Naive B cell (primary cell): ENCODE measurements around the gene SCP2. TPM values are rescaled to one million over a fixed set of nuclear protein-coding genes. Genes with fewer than 3 reads are reported as not detected.

ENCODE experiments used
- ATAC-seq, 2 donors: fragments of 150-1000 bp; cut with Tn5 transposase; 2 replicates each; pipeline ENCODE4 v1.10.0; 2021; ENCODE audit warnings: low read depth in 2 of 2, mild to moderate bottlenecking in 2 of 2, moderate library complexity in 2 of 2
- DNase-seq: peaks from one replicate; pipeline ENCODE4 v3.0.0; 2022
- H3K27ac Mint-ChIP-seq, 6 donors: one replicate each; pipeline ENCODE4 v1.8.0; 2020 to 2022; ENCODE audit warnings: mild to moderate bottlenecking in 6 of 6, mixed read lengths in 6 of 6, moderate library complexity in 5 of 6, inconsistent platforms in 2 of 6
- H3K27me3 Mint-ChIP-seq, 3 donors: one replicate each; pipeline ENCODE4 v1.8.0; 2021 to 2022; ENCODE audit warnings: mixed read lengths in 3 of 3, mild to moderate bottlenecking in 1 of 3
- H3K36me3 Mint-ChIP-seq, 2 donors: one replicate each; pipeline ENCODE4 v1.8.0; 2020 to 2022; ENCODE audit warnings: mixed read lengths in 2 of 2, inconsistent platforms in 1 of 2, mild to moderate bottlenecking in 1 of 2
- H3K4me1 Mint-ChIP-seq, 3 donors: one replicate each; pipeline ENCODE4 v1.8.0; 2020 to 2022; ENCODE audit warnings: mixed read lengths in 3 of 3, inconsistent platforms in 1 of 3, mild to moderate bottlenecking in 1 of 3, moderate library complexity in 1 of 3
- H3K4me3 Mint-ChIP-seq, 8 donors: one replicate each; pipeline ENCODE4 v1.8.0; 2020 to 2022; ENCODE audit warnings: mild to moderate bottlenecking in 8 of 8, mixed read lengths in 8 of 8, moderate library complexity in 8 of 8, inconsistent platforms in 2 of 8
- H3K9me3 Mint-ChIP-seq, 7 donors: one replicate each; pipeline ENCODE4 v1.8.0; 2020 to 2022; ENCODE audit warnings: mixed read lengths in 7 of 7, mild to moderate bottlenecking in 5 of 7, inconsistent platforms in 2 of 7, moderate library complexity in 1 of 7
- polyA plus RNA-seq, 6 donors: library from polyadenylated mRNA; unstranded; fragments of 300-500 nt; fragmentation: Illumina TruSeq; gene quantifications; one replicate each; pipeline ENCODE4 v1.2.3, GENCODE V29; 2021; ENCODE audit warnings: low read depth in 6 of 6

Gene SCP2
- polyA plus RNA-seq, 6 donors from 2014 or later, result 126 to 206 (median 169) TPM

DNA sequence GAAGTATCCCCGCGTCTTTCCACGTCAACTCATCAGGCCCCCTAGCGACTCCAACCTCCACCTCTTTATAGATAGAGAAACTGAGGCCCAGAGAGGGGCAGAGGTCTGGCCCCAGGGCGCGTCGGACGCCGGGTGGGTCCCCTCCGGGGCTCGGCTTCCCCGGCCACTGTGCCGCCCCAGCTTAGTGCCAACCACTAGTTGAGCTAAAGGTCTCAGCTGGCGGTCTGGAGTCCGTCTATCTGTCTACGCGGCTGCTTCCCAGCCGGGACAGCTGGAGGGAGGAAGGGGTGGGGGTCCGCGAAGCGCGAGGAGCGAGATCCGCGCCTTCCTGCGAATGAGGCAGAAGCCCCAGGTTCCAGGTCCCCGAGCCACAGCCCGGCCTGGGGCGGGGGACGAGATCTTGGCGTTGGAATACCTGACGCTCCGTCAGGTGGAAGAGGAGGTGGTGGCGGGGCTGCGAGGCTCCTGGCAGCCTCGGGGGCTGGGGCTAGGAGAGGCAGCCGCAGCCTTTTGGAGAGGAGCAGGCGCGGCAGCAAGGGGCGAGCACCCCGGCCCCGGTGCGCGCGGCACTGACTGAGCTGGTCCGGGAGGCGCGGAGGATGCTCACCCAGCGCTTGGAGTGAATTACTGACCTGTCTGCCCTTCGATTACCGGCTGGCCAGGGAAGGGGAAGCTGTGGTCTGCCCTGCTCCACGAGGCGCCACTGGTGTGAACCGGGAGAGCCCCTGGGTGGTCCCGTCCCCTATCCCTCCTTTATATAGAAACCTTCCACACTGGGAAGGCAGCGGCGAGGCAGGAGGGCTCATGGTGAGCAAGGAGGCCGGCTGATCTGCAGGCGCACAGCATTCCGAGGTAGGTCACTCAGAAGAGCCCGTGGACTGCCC lies 135.9 kb downstream of the SCP2 start:
- Mint-ChIP-seq H3K27me3 (peaks cover 33 to 67% (median 40%) of the 10 kb centered on the region in 3 donors), H3K4me3 (peak overlapping the region in 3 of 8 donors; percentile 6 to 57 (median 33))

DNA sequence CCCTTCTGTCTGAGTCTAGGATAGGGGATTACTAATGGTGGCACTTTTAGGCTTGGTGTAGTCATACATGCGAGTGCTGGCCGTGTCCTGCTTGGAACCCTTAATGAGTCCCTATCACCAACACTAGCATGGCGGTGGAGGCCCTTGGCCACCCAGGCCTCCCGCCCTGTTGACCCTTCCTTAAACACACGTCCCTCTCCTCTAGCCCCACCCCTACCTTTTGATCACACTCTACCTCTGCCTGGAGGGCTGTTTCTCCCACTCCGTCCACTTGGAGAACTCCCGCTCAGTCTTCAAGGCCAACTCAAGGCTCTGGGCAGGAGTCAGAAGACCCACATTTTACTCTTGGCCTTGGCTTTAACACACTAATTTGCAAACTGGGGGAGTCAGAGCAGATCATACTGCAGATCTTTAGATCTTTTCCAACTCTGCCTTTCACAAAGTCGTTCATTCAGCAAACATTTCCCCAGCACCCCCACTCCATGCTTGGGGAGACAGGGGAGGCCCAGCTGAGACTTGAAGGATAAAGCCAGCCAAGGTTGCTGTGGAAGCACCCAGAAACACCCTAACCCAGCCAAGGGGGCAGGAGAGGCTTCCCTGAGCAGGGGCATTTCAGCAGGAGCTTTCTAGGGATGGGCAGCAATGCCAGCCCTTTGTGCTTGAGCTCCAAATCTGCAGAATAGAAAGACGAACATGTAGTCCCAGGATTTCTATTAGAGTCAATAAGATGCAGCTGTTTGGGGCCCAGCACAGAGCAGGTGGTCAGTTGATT lies 136.9 kb downstream of the SCP2 start:
- Mint-ChIP-seq H3K36me3 (no peaks in the 10 kb centered on the region), H3K27me3 (peaks cover 33 to 67% (median 40%) of the 10 kb centered on the region in 3 donors), H3K4me3 (peak overlapping the region in 1 of 8 donors; percentile 2), H3K27ac (no peak overlapping the region), H3K4me1 (peaks cover 0 to 17% (median 8%) of the 10 kb centered on the region in 3 donors), H3K9me3 (no peaks in the 10 kb centered on the region)
- ATAC-seq (no peak), DNase-seq (no peak)

More for the DNA sequence above, 135.9 kb downstream of the SCP2 start:
- no peaks in the 10 kb centered on the region for H3K36me3 Mint-ChIP-seq
- no peaks in the 10 kb centered on the region for H3K9me3 Mint-ChIP-seq
- H3K4me1 Mint-ChIP-seq, result peaks cover 0 to 17% (median 8%) of the 10 kb centered on the region in 3 donors
- H3K27ac Mint-ChIP-seq, result no peak overlapping the region
- no peak for ATAC-seq
- DNase-seq, result no peak

DNA sequence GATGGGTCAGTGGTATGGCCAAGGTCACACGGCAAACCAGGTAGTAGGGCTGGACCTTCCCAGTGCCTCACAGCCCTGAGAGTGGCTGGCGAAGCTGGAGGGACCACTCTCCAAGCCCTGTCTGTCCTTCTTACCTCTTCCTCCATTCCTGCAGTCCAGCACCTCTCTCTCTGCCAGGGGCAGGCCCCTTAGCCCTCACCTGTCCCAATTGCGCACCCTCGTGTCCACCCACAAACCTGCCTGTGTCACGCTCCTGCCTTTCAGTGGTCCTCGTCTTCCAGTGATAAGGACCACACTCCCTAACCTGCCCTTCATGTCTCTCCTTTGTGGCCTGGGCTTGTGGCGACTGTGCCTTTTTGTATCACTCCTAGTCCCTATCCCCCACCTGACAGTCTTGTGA lies 138.3 kb downstream of the SCP2 start:
- no peak for ATAC-seq
- H3K4me3 Mint-ChIP-seq, result no peak overlapping the region
- no peaks in the 10 kb centered on the region for H3K36me3 Mint-ChIP-seq
- peaks cover 0 to 17% (median 8%) of the 10 kb centered on the region in 3 donors for H3K4me1 Mint-ChIP-seq
- no peak overlapping the region for H3K27ac Mint-ChIP-seq
- no peak for DNase-seq
- H3K27me3 Mint-ChIP-seq, result peaks cover 22 to 60% (median 40%) of the 10 kb centered on the region in 3 donors
- H3K9me3 Mint-ChIP-seq, result no peaks in the 10 kb centered on the region

DNA sequence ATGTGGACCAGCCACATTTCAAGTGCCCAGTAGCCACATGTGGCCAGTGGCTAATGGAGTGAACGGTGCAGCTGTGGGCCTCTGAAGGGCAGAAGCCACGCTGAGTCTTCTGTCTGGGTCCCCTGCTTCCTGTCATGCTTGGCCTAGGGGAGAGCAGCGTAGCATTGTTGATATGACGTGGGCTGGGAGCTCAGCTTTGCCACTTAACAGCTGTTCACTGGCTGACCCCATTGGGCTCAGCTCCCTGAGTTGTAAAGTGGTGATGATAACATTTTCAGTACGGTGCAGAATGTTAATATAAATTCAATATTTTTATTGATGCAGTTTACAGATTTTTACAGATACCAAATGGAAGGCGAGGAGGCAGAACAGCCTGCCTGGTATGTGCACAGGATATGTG lies 139.4 kb downstream of the SCP2 start:
- ATAC-seq, result no peak
- no peak for DNase-seq
- no peaks in the 10 kb centered on the region for H3K36me3 Mint-ChIP-seq
- H3K4me1 Mint-ChIP-seq, result peaks cover 0 to 17% (median 8%) of the 10 kb centered on the region in 3 donors
- H3K27ac Mint-ChIP-seq, result peak overlapping the region in 1 of 6 donors; percentile 43
- no peak overlapping the region for H3K4me3 Mint-ChIP-seq
- peaks cover 19 to 52% (median 31%) of the 10 kb centered on the region in 3 donors for H3K27me3 Mint-ChIP-seq
- H3K9me3 Mint-ChIP-seq, result no peaks in the 10 kb centered on the region

DNA sequence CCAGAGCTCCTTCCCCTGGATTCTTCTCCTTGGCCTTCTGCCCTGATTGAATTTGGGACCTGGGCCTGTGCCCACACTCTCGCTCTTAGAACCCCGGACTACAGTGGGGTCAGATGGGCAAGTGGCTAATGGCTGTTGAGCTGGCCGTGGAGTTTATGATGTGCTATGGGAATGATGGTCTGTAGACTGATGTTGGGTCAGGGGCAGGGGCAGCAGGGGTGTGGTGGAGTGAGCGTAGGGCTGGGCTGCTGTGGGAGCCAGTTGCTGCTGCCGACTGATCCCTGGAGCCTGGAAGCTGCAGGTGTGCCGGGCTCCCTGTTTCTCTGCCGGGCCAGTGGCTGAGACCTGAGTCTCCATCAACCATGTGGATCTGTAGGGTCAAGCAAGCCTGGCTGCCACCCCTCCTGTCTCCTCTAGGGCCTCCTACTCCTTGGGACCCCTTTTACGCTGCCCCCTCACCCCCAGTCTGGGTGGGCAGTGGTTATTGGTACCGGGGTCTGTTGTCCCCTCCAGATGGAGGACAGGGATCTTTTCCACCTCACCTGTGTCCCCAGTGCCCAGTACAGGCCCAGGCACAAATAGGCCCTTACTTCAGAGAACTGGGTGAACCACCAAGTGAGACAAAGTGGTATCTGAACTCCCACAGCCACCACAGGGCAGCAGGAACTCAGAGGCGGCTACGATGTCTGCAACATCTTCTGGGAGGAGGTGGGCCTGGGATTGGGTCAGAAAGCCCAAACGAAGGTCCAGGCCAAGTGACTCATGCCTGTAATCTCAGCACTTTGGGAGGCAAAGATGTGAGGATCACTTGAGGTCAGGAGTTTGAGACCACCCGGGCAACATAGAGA lies 140.0 kb downstream of the SCP2 start:
- Mint-ChIP-seq H3K27ac (no peak overlapping the region), H3K9me3 (no peaks in the 10 kb centered on the region), H3K36me3 (no peaks in the 10 kb centered on the region), H3K27me3 (peaks cover 19 to 48% (median 29%) of the 10 kb centered on the region in 3 donors), H3K4me3 (no peak overlapping the region), H3K4me1 (peaks cover 0 to 16% (median 8%) of the 10 kb centered on the region in 3 donors)
- ATAC-seq (no peak), DNase-seq (no peak)

DNA sequence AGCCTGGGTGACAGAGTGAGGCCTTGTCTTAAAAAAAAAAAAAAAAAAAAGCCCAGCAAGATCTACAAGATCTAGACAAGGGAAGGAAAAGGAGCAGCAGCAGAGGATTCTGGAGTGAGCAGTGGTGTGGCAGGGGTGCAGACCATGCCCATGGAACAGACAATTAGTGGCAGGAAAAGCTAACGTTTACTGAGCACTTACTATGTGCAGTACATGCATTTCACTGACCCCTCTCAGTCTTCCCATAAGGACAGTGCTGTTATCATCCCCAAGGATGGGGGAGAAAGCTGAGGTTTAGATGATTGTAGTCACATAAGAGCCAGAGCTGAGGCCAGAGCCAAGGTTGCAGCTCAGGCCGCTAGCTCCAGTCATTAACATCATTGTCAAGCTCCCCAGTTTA lies 140.8 kb downstream of the SCP2 start:
- Mint-ChIP-seq H3K27ac (no peak overlapping the region), H3K4me3 (no peak overlapping the region), H3K27me3 (peaks cover 19 to 43% (median 29%) of the 10 kb centered on the region in 3 donors), H3K4me1 (peaks cover 0 to 11% (median 8%) of the 10 kb centered on the region in 3 donors), H3K9me3 (no peaks in the 10 kb centered on the region), H3K36me3 (no peaks in the 10 kb centered on the region)
- ATAC-seq (no peak), DNase-seq (no peak)

DNA sequence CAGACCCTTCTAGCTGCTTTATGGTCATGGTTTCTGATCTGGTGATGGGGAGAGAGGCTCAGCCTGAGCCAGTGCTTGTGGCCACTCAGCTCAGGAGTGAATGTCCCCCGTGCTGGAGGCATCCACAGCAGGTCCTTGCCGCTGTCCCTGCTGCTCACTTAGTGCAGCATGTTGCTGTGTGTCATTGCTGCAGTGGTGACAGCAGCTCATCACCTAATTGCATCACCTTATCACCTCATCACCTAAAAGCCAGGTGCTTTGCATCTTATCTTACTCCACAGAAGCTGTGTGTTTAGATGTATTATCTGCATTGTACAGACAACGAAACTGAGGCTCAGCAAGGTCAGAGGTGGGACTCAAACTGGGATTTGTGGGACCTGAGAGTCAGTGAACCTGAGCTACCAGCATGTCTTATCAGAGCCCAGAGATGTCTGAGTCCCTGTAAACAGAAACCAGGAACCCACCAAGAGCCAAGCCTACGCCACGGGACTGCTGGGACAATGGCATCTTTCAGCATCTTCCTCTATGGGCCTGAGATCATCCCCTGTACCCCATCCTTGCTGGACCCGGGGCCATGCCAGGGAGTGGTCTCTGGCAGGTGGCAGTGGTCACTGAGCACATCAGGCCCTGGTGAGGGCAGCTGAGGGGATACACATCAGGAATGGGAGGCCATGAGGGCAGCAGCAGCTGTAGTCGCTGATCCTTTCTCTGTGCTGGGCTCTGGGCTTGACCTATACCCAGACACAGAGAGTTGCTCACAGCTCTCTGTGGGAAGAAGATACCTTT lies 141.4 kb downstream of the SCP2 start:
- no peaks in the 10 kb centered on the region for H3K36me3 Mint-ChIP-seq
- peak overlapping the region in 1 of 6 donors; percentile 63 for H3K27ac Mint-ChIP-seq
- ATAC-seq, result no peak
- DNase-seq, result no peak
- H3K9me3 Mint-ChIP-seq, result no peaks in the 10 kb centered on the region
- peaks cover 15 to 36% (median 23%) of the 10 kb centered on the region in 3 donors for H3K27me3 Mint-ChIP-seq
- no peak overlapping the region for H3K4me3 Mint-ChIP-seq
- H3K4me1 Mint-ChIP-seq, result peaks cover 0 to 4% (median 4%) of the 10 kb centered on the region in 3 donors

DNA sequence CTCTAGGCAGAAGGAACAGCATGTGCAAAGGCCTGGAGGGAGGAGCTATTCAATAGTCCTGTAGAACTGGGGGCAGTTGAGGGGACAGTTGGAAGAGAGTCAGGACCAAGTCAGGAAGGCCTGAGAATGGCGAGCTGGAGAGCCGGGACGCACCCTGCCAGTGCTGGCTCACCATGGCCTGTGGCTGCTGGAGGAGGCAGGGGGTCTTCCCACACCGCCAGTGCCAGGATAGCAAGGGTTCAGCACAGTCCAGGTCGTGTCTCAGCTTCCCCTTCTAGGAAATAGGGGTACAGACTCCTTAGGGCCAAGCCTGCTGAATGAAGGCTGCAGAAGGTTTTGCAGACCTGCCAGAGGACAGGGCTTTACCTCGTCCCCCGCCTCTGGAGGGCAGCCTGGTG lies 142.2 kb downstream of the SCP2 start:
- DNase-seq (no peak), ATAC-seq (no peak)
- H3K4me3 Mint-ChIP-seq, result no peak overlapping the region
- no peaks in the 10 kb centered on the region for H3K4me1 Mint-ChIP-seq
- H3K27ac Mint-ChIP-seq, result no peak overlapping the region
- no peaks in the 10 kb centered on the region for H3K9me3 Mint-ChIP-seq
- no peaks in the 10 kb centered on the region for H3K36me3 Mint-ChIP-seq
- H3K27me3 Mint-ChIP-seq, result peaks cover 7 to 29% (median 15%) of the 10 kb centered on the region in 3 donors

DNA sequence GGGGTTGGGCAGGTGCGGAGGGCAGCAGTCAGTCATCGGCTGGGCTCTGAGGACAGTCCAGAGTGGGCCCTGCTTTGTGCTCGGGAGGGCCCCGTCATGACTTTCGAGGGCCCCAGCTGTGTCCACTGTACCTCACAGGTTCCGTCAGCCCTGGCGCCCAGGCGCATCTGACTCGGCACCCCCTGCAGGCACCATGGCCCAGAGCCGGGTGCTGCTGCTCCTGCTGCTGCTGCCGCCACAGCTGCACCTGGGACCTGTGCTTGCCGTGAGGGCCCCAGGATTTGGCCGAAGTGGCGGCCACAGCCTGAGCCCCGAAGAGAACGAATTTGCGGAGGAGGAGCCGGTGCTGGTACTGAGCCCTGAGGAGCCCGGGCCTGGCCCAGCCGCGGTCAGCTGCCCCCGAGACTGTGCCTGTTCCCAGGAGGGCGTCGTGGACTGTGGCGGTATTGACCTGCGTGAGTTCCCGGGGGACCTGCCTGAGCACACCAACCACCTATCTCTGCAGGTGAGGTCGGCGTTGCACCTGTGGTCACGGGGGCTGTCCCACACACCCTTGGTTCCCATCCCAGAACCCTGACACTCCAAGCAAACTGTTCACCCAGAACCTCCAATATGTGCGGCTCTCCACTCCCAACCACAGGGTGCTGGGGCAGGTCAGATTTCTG lies 142.7 kb downstream of the SCP2 start:
- ATAC-seq (no peak), DNase-seq (no peak)
- H3K27me3 Mint-ChIP-seq, result peaks cover 6 to 23% (median 10%) of the 10 kb centered on the region in 3 donors
- no peaks in the 10 kb centered on the region for H3K36me3 Mint-ChIP-seq
- H3K4me1 Mint-ChIP-seq, result no peaks in the 10 kb centered on the region
- H3K9me3 Mint-ChIP-seq, result no peaks in the 10 kb centered on the region
- no peak overlapping the region for H3K4me3 Mint-ChIP-seq
- no peak overlapping the region for H3K27ac Mint-ChIP-seq

DNA sequence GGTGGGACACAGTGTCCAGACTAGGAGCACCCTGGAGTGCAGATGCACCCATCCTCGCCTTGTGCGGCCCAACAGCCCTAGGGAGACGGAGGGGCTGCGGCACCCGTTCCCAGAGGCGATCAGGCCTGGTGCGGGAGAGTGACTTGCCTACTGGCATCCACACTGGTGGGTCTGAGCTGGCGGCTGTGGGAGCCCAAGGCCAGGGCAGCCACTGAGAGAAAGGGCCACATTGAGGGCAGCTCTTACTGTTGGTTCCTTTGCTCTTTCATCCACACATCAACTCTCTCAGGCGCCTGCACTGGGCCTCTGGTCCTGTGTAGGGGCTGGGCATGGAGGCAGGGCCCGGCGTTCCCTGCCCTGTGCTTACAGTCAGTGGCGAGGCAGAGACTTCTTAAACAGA lies 143.5 kb downstream of the SCP2 start:
- no peak for DNase-seq
- H3K9me3 Mint-ChIP-seq, result no peaks in the 10 kb centered on the region
- H3K27me3 Mint-ChIP-seq, result peaks cover 6 to 20% (median 10%) of the 10 kb centered on the region in 3 donors
- no peak overlapping the region for H3K27ac Mint-ChIP-seq
- ATAC-seq, result no peak
- no peaks in the 10 kb centered on the region for H3K36me3 Mint-ChIP-seq
- no peak overlapping the region for H3K4me3 Mint-ChIP-seq
- H3K4me1 Mint-ChIP-seq, result no peaks in the 10 kb centered on the region

DNA sequence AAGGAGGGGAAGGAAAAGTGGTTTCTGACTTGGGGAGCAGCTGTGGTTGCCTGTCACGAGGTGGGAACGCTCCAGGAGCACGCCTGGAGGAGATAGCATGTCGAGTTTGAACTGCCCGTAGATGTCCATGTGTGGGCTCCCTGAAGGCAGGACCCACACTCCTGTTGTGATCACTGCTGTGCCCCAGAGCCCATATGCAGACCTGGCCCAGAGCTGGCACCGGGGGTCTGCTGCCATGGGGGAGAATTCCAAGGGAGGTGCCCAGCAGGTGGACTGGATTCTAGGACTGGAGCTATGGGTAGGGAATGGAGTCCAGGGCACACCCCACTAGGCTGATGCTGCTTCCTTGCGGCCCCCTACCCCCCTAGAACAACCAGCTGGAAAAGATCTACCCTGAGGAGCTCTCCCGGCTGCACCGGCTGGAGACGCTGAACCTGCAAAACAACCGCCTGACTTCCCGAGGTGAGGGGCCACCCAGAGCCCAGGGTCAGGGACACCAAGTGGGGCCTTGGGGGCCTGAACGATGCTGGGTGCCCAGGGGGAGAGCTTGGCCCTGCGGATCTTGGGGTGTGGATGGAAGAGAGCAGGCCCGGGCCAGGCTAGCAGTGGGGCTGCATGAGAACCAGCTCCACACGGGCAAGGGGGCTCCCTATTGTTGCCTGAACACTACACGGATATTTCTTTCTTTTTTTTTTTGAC lies 144.2 kb downstream of the SCP2 start:
- peaks cover 5 to 16% (median 8%) of the 10 kb centered on the region in 3 donors for H3K27me3 Mint-ChIP-seq
- H3K9me3 Mint-ChIP-seq, result no peaks in the 10 kb centered on the region
- no peak for ATAC-seq
- H3K36me3 Mint-ChIP-seq, result no peaks in the 10 kb centered on the region
- DNase-seq, result no peak
- H3K27ac Mint-ChIP-seq, result peak overlapping the region in 1 of 6 donors; percentile 45
- H3K4me3 Mint-ChIP-seq, result no peak overlapping the region
- H3K4me1 Mint-ChIP-seq, result no peaks in the 10 kb centered on the region
